ENCODE data around the gene NDC1. TPM values are rescaled to one million over a fixed set of nuclear protein-coding genes. Genes with fewer than 3 reads are reported as not detected.

Gene NDC1
- total RNA-seq, 1 donor from 2014 or later: 94.3 TPM

DNA sequence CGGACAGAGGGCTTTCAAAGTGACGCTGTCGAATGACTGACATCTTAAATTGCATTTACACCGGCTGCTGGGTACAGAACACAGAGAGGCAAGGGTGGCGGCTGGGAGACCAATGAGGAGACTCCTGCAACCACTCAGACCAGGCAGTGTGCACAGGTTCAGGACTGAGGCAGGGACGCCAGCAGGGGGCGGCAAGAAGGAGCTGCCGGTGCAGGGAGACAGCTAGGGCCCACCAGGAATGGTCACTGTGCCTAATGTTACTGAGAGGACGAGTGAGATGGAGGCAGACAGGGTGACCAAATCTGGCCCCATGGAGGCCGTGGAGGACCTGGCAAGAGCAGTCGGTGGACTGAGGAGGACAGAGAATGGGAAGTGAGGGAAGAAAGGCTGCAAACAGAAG is 122.6 kb downstream of the NDC1 start:
- Histone ChIP-seq H3K9me3 (ENCODE audit: low read depth) (no peaks in the 10 kb centered on the region), H3F3A (ENCODE audit: low read depth) (no peaks in the 10 kb centered on the region), H3K4me1 (no peaks in the 10 kb centered on the region), H2AFZ (replicated peaks) (peak overlapping the region; percentile 84), H3K4me2 (no peak overlapping the region), H3K9ac (no peak overlapping the region), H3K36me3 (no peaks in the 10 kb centered on the region), H3K27me3 (no peaks in the 10 kb centered on the region), H4K20me1 (ENCODE audit: low read depth) (no peaks in the 10 kb centered on the region), H3K27ac (no peak overlapping the region), H3K4me3 (no peak overlapping the region), H3K79me2 (ENCODE audit: low read depth) (no peaks in the 10 kb centered on the region)
- DNase-seq (ENCODE audit: low spot score): peak; percentile 77
- H3K4me1 Mint-ChIP-seq: peaks cover 4% of the 10 kb centered on the region
- peaks cover 6% of the 10 kb centered on the region for H3K27me3 Mint-ChIP-seq (ENCODE audit: insufficient read depth, low read depth)
- H3K4me3 Mint-ChIP-seq: no peak overlapping the region
- no peaks in the 10 kb centered on the region for H3K36me3 Mint-ChIP-seq
- no peaks in the 10 kb centered on the region for H3K9me3 Mint-ChIP-seq
- H3K27ac Mint-ChIP-seq: no peak overlapping the region
- TF ChIP-seq EZH2 (IDR thresholded peaks at IDR 0.05) (no peak), CTCF (IDR thresholded peaks at IDR 0.05) (peak; percentile 70), EZH2phosphoT487 (IDR thresholded peaks at IDR 0.05) (no peak)

Small RNAs within 50 kb of the gene (small RNA-seq; reads per million reads assigned to genes)
- gene AL049745.1 (not detected), gene RF00418 (not detected)

Other genes with a start within 250 kb of the NDC1 start
- not detected in 2 replicates for gene GLIS1, start 99.1 kb downstream of the NDC1 start, total RNA-seq (ENCODE audit: low replicate concordance)
- 35.7 and 41.2 TPM in 2 replicates for gene YIPF1, start 51.5 kb upstream of the NDC1 start, total RNA-seq (ENCODE audit: low replicate concordance)
- not detected in 2 replicates for gene DIO1, start 55.9 kb upstream of the NDC1 start, total RNA-seq (ENCODE audit: low replicate concordance)
- 48.4 and 54.0 TPM in 2 replicates for gene IFT25, start 107.4 kb upstream of the NDC1 start, total RNA-seq (ENCODE audit: low replicate concordance)
- gene LRRC42, start 108.1 kb upstream of the NDC1 start, total RNA-seq (ENCODE audit: low replicate concordance): 69.1 and 74.5 TPM in 2 replicates
- not detected in 2 replicates for gene LDLRAD1, start 179.9 kb upstream of the NDC1 start, total RNA-seq (ENCODE audit: low replicate concordance)
- 125 and 139 TPM in 2 replicates for gene TMEM59, start 214.9 kb upstream of the NDC1 start, total RNA-seq (ENCODE audit: low replicate concordance)
- 8.8 and 11.6 TPM in 2 replicates for gene TCEANC2, start 215.3 kb upstream of the NDC1 start, total RNA-seq (ENCODE audit: low replicate concordance)